HUES48 (cell line): ENCODE data around the gene TAF1D.

Experiments used
- H3K27ac ChIP-seq: one replicate; pipeline ENCODE4 v1.7.0; 2013; ENCODE audit warnings: low read depth, low read length, inconsistent platforms
- H3K27me3 ChIP-seq: 2 replicates; pipeline ENCODE4 v1.6.1; 2013; ENCODE audit warnings: mild to moderate bottlenecking, low read length; ENCODE audit not compliant: control insufficient read depth, insufficient read depth
- H3K36me3 ChIP-seq: 2 replicates; pipeline ENCODE4 v1.6.1; 2013; ENCODE audit warnings: low read length; ENCODE audit not compliant: control insufficient read depth, insufficient read depth
- H3K4me1 ChIP-seq: 2 replicates; pipeline ENCODE4 v1.6.1; 2013; ENCODE audit warnings: mild to moderate bottlenecking, low read length; ENCODE audit not compliant: control insufficient read depth, insufficient read depth
- H3K4me3 ChIP-seq: 2 replicates; pipeline ENCODE4 v1.5.1; 2013; ENCODE audit warnings: mild to moderate bottlenecking, low read depth, low read length
- H3K9ac ChIP-seq: 2 replicates; pipeline ENCODE4 v1.6.1; 2013; ENCODE audit warnings: mild to moderate bottlenecking, low read depth, low read length, moderate library complexity
- H3K9me3 ChIP-seq: 2 replicates; pipeline ENCODE4 v1.6.1; 2013; ENCODE audit warnings: low read length; ENCODE audit not compliant: control insufficient read depth, insufficient read depth

The TAF1D gene

DNA sequence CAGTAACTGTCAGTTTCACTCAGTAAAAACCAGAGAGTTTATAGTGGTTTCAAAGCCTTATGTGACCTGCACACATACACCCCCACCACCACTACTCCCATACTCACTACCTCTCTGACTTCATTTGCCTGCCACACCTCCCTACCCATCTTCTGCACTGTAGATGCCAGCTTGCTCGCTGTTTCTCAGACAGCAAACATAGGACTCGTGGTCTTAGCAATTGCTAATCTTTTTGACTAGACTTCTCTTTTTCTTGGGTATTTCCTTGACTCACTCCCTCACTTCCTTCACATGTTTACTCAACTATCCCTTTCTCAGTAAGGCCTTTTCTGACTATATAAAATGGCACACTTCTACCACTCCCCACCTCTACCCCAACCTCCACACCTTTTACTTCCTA lies 52.1 kb downstream of the TAF1D start:
- H3K27me3 ChIP-seq = no peaks in the 10 kb centered on the region
- no peak overlapping the region for H3K4me3 ChIP-seq
- H3K9ac ChIP-seq = no peak overlapping the region
- no peak overlapping the region for H3K27ac ChIP-seq
- no peaks in the 10 kb centered on the region for H3K9me3 ChIP-seq
- no peaks in the 10 kb centered on the region for H3K4me1 ChIP-seq
- peaks cover 79% of the 10 kb centered on the region for H3K36me3 ChIP-seq

- H3K27me3 ChIP-seq = no peaks in the 10 kb centered on the region
- no peaks in the 10 kb centered on the region for H3K4me1 ChIP-seq
- no peak overlapping the region for H3K27ac ChIP-seq
- peaks cover 83% of the 10 kb centered on the region for H3K36me3 ChIP-seq
- no peak overlapping the region for H3K4me3 ChIP-seq
- H3K9ac ChIP-seq = no peak overlapping the region
- H3K9me3 ChIP-seq = no peaks in the 10 kb centered on the region
Observed at GRCh38 chr11:93686812-93687211, 54.5 kb downstream of the TAF1D start.

DNA sequence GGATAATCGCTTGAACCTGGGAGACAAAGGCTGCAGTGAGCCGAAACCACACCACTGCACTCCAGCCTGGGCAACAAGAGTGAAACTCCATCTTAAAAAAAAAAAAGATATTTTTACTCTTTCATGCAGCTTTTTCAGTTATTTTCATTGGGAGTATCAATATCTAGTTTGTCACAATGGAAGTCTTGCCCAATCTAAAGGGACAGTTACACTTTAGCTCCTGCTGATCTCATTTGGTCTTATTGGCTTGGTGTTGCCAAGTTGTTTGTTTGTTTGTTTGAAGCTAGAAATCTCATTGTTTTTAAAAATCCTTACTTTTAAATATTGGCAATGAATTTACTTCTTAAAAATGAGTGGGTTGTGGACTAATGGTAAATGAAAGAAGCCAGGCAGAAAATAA lies 55.1 kb downstream of the TAF1D start:
- no peak overlapping the region for H3K4me3 ChIP-seq
- no peaks in the 10 kb centered on the region for H3K9me3 ChIP-seq
- no peaks in the 10 kb centered on the region for H3K27me3 ChIP-seq
- H3K4me1 ChIP-seq = no peaks in the 10 kb centered on the region
- no peak overlapping the region for H3K27ac ChIP-seq
- no peak overlapping the region for H3K9ac ChIP-seq
- peaks cover 77% of the 10 kb centered on the region for H3K36me3 ChIP-seq
